Left cardiac atrium (tissue), 4 donors: ENCODE results near the gene NDUFS7. TPM values are rescaled to one million over a fixed set of nuclear protein-coding genes. Genes with fewer than 3 reads are reported as not detected.
A peak's percentile ranks its signal among the peaks of the same experiment; 100 is the strongest.

Source experiments
- ATAC-seq, 2 donors: fragments of 200-7000 bp; cut with Tn5 transposase; one replicate each; pipeline ENCODE4 v1.9.1; 2020; ENCODE audit warnings: mild to moderate bottlenecking in 2 of 2, moderate library complexity in 2 of 2
- DNase-seq: peaks from one replicate; pipeline ENCODE4 v3.0.0-alpha.2; 2020
- intact Hi-C, 2 donors: fragments of 100-400 bp; cut with DNase I; formaldehyde crosslinking; loops; one replicate each; pipeline versions ENCODE4 v1.14.1 to v1.15.1; 2022 to 2023
- total RNA-seq, 2 donors: library from RNA; stranded (reverse); fragmentation: NEBNext Ultra II Directional; extraction: Animal tissue kit (Norgen Biotek cat#: 25700); gene quantifications; one replicate each; pipeline ENCODE4 v1.2.1, GENCODE V29; 2021
- donor health status: DM: no; HTN: yes; CAD: no.
- donor health status: DM: no; HTN: yes; CAD: no; lungs with severe emphysema.
- donor health status: DM: yes; HTN: yes; CAD: no.
- donor health status: Dilated cardiomyopathy.

Gene NDUFS7
- total RNA-seq, 2 donors from 2014 or later: 240 to 267 TPM

DNA sequence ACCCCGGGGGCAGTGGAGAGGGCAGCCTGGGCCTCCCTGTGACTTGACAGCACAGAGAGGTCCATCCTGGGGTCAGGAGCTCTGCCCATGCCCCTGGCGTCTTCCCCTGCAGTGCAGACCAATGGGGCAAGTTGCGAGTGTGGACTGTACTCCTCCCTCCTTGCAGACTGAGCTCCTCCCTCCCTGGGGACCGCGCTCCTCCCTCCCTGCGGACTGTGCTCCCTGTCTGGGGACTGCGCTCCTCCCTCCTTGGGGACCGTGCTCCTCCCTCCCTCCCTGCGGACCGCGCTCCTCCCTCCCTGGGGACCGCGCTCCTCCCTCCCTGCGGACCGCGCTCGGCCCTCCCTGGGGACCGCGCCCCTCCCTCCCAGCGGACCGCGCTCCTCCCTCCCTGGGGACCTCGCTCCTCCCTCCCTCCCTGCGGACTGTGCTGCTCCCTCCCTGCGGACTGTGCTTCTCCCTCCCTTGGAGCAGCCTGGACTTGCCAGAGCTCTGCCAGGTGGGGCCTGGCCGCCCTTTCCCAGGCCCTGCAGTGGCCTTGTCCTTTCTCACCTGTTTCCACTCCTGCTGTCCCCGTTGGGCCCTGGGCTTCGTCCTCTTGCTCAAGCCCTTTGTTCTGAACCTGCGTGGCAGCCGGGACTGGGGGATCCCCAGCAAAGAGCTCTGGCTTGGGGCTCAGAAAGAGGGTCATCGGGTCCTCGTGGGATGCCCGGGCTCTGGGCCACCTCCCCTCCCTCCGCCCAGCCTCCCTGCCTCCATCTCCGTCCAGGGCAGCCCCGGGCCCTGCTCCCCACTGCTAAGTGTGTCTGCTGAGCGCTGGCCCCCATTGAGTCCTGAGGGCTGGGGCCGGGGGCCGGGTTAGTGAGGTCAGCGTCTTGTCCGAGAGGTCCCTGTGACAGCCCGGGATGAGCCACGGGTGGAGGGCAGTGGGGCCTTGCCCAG is 10.8 kb downstream of the NDUFS7 start:
- intact Hi-C loops: no loop called here
- ATAC-seq (peak in 1 of 2 donors; percentile 5), DNase-seq (no peak)

DNA sequence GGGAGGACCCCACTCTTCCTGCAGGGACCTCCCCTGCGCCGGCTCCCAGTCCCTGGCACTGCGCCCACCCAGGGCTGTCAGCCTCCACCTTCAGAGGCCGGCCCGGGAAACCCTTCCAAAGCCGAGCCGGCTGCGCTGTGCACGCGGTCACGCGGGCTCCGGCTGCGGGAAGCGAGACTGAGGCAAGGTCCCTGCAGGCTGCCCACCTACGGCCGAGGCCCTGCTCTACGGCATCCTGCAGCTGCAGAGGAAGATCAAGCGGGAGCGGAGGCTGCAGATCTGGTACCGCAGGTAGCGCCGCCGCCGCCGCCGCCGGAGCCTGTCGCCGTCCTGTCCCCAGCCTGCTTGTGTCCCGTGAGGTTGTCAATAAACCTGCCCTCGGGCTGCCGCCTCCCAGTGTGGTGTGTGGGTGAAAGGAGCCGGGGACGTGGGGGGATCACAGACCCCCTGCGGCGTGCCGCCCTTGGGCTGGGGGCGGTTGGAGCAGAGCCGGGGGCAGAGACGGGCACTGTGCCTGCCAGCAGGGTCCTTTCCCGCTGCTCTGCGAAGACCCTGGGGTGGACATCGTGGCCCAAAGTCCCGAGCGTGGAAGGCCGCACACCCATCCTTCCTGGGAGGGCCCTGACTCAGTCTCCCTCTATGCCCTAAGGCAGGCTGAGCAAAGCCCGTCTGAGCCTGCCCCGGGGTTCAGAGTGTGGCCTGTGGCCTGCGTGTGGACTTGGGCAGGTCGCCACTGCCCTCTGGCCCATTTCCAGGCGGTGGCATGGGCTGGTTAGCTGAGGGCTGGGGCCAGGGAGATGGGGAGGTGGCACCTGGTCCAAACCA is 11.7 kb downstream of the NDUFS7 start:
- DNase-seq (no peak), ATAC-seq (peak in 1 of 2 donors; percentile 8)
- intact Hi-C loops: no loop called here

DNA sequence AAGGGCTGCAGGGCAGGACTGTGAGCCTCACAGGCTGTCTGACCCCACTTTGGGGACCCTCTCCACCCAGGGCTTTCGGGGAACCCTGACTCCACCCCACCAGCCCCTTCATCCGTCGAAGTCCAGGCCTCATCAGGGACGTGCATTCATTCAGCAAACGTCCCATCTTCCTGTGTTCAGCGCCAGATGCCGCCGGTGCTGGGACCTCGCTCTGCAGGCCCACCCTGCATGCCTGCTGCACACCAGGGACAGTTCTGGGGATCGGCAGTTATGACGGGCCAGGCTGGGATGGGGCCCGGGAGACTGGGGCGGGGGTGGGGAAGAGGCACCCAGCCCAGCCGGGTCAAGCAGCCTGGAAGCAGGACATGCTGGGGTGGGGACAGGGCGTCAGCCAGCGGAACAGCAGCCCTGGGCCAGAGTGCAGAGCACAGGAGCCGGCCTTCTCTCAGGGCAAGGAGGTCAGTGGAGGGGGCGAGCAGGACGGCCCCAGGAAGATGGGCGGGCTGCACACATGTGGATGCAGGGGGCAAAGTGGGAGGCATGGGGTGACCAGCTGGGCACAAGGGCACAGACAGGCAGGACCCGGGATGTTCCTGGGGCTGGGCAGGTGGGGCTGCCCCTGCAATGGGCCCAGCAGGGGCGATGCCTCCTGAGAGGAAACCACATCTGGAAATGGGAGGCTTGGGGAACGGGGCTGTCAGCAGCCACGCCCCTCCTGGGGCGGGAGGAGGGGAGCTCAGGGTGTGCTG is 12.5 kb downstream of the NDUFS7 start:
- ATAC-seq (peak in 1 of 2 donors; percentile 33), DNase-seq (no peak)
- intact Hi-C loops: no loop called here

DNA sequence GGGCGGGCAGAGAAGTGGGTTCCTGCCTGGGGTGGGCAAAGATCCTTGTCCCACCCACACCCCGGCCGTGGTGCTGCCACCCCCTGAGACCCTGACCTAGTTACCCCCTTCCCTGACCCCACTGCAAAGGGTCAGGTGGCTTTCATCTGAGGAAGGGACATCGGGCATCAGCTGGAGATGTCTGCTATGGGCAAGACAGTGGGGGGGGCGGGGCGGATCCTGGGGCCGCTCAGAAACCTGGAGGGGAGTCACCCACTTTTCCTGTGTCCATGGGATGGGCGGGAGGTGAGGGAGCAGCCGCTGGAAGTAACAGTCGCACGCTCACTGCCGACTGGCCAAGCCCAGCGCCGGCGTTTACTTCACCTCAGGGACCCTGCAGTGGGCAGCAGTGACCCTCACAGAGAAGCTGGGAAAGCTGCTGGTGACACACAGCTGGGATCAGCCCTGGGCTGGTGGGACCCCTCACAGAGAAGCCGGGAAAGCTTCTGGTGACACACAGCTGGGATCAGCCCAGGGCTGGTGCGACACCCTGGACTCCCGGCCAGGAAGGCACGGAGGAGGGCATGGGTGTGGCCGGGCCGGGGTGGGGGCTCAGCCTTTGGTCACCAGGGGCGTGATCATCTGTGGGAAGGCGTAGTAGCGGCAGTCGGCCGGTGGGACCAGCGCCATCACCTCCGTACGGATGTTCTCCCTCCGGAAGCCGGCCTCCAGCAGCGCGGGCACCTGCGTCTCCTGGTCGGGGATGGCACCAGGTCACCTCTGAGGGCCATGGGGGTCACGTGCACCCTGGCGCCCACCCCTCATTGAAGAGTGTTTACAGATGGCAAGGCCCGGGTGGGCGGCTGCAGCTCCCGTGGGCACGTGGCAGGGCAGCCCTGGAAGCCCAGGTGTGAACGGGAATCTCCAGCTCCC is 13.3 kb downstream of the NDUFS7 start:
- intact Hi-C loops: no loop called here
- DNase-seq (no peak), ATAC-seq (no peak)

DNA sequence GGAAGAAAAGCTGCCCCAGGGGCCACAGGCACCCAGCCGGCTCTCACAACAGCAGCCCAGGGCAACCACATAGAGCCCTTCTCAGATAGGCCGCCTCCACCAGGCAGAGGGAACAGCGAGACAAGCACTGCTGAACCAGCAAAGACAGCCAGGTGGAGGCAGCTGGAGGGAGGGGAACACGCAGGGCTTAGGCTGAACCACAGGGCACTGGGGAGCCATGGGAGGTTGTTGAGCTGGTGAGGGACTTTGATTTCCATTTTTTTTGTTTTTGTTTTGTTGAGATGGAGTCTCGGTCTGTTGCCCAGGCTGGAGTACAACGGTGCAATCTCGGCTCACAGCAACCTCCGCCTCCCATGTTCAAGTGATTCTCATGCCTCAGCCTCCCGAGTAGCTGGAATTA is 14.1 kb downstream of the NDUFS7 start:
- ATAC-seq (no peak), DNase-seq (no peak)
- intact Hi-C loops: no loop called here

DNA sequence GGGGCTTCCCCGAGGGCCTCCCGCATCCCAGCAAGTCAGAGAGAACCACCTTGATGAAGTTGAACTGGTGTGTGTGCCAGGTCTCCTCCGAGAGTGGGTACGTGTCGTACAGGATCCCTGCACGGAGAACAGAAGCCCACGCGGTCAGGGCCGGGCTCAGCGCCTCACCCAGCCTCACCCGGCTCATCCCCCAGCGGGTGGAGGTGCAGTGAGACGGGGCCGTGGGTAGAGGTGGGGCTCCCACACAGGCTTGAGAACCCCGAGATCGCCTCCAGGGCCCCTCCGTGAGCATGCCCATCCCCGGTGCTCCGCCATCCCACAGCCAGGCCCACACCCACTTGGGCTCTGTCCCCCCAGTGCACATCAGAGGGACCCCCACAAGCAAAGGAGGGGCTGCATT is 15.4 kb downstream of the NDUFS7 start:
- ATAC-seq (no peak), DNase-seq (no peak)

DNA sequence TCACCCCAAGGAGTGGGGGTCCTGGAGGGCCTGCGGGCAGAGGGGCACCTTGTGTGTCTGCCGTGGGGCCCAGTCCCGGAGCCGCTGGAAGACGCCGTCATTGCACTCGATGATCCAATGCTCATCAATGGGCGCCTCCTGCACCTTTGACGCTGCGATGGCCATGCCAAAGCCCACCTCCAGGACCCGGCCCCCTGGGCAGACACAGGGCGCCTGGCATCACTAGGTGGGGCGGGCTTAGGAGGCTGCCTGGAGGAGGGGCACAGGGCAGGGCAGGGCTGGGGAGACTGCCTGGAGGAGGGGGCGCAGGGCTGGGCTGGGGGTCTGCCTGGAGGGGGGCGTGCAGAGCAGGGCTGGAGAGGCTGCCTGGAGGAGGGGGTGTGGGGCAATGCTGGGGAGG is 16.0 kb downstream of the NDUFS7 start:
- ATAC-seq (no peak), DNase-seq (no peak)
- intact Hi-C loops: loop anchor here in 1 of 2 donors (10.0 kb wide), 1 partner anchor 125 kb away; the partner anchor contains the start of gene FAM174C

More for the DNA sequence above, 15.4 kb downstream of the NDUFS7 start:
- intact Hi-C loops: no loop called here

DNA sequence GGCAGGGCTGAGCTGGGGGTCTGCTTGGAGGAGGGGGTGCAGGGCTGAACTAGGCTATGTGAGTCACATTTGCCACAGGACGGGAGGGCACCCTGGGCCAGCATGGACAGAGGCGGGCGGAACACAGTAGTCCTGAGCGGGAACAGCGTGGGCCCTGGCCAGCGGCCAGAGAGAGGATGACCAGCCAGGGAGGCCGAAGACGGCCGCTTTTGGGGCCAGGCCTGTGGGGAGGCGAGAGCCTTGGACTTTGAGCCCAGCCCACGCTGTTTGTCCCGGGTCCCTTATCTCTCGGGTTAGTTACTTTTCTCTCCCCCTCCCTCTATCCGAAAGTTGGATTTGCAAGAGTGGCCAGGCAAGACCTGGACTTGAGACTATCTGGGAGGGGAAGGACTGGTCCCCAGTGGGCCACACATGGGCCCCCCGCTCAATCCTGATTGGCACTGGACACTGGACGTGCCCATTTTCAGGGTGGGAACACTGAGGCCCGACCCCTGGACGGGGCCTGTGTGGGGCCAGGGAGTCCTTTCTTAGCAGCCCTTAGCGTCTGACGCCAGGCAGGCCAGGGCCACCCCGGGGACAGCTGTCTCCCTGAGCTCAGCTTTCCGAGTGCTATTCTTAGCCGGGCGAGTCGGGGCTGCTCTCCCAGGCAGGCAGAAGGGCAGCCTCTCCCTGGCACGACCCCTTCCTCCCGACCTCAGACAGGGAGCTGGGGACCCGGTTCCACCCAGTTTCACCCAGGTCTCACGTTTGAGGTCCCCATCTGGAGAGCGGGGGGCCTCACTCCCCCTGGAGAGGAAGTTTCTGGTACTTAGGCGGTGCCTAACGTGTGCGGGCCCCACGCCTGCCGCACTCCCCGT is 16.8 kb downstream of the NDUFS7 start:
- ATAC-seq (peak; percentile 73 to 80), DNase-seq (peak; percentile 65)
- intact Hi-C loops: loop anchor here in 1 of 2 donors (10.0 kb wide), 1 partner anchor 126 kb away; the partner anchor contains the start of gene FAM174C

DNA sequence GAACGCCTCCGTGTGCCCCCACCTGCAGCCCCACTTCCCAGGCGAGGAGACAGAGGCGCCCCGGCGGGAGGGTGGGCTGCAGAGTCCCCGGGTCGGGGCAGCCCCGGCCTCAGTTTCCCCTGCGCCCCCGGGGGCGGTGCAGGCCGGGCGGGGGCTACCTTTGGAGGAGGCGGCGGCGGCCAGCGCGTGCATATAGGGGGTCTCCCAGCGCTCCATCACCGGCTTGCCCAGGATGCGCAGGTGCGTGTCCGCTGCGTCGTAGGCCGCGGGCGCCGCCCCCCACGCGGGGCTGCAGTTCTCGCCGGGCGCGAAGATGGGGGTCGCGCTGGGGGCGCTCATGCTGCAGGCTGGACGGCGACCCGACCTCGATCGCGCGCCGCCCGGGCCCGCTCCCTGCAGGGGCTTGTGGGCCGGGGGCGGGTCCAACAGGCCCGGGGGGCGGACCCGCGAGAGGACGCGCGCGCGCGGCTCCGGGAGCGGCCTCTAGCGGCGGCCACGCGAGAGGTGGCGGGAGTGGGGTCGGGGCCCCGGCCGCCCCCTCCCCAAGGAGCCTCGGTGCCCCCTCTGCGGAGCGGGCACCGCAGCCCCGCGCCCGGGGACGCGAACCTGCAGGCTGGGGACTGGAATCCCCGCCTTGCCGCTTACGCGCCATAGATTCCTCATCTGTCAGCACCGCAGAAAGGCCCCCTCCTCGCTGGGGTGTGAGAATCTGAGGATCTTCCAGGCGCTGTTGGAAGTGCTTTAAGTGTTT is 17.6 kb downstream of the NDUFS7 start, which contains the start of gene GAMT:
Gene GAMT (minus strand): TSS at position 405 of the 751 bp plus-strand sequence. CDS start 66 bp downstream, at position 339.
- ATAC-seq (peak; percentile 77 to 80), DNase-seq (no peak)
- intact Hi-C loops: loop anchor here in 1 of 2 donors (10.0 kb wide), 1 partner anchor 127 kb away; the partner anchor contains the start of gene FAM174C

DNA sequence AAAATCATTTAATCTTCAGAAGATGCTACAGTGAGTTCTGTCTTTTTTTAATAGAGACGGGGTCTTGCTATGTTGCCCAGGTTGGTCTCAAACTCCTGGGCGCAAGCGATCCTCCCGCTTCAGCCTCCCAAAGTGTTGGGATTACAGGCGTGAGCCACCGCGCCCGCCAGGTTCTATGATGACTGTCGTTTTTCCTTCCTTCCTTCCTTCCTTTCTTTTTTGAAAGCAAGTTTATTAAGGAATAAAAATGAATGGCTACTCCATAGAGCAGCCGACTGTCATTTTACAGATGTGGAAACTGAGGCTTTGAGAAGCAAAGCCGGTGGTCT is 18.1 kb downstream of the NDUFS7 start:
- no peak for DNase-seq
- intact Hi-C loops: loop anchor here in 1 of 2 donors (10.0 kb wide), 1 partner anchor 127 kb away; the partner anchor contains the start of gene FAM174C
- no peak for ATAC-seq

DNA sequence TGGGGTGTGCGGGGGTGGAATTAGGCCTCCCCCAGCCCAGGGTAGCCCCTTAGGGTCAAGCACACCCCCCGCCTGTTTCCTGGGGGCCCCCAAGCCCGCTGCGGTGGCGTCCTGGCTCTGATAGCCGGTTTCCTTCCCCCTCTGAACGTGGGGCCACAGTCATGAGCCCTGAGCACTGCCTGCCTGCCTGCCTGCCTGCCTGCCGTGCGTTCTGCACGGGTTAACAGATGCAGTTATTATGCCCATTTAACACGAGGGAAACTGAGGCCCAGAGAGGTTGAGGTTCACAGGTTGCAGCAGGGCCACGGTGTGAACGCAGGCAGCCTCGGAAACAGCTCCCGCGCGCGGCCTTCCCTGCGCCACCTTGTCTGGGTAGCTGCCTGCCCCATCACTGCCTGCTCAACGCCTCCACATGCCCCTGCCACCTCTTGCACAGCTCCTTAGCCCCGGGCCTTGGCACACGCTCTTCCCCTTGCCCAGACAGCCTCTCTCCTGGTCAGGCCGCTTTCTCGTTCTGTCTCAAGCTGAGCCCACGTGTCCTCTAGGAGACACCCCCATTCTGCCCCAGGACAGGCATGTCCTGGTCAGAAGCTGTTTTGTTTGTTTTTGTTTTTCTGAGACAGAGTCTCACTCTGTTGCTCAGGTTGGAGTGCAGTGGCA is 18.8 kb downstream of the NDUFS7 start:
- ATAC-seq (no peak), DNase-seq (no peak)
- intact Hi-C loops: loop anchor here in 1 of 2 donors (10.0 kb wide), 1 partner anchor 128 kb away; the partner anchor contains the start of gene FAM174C

DNA sequence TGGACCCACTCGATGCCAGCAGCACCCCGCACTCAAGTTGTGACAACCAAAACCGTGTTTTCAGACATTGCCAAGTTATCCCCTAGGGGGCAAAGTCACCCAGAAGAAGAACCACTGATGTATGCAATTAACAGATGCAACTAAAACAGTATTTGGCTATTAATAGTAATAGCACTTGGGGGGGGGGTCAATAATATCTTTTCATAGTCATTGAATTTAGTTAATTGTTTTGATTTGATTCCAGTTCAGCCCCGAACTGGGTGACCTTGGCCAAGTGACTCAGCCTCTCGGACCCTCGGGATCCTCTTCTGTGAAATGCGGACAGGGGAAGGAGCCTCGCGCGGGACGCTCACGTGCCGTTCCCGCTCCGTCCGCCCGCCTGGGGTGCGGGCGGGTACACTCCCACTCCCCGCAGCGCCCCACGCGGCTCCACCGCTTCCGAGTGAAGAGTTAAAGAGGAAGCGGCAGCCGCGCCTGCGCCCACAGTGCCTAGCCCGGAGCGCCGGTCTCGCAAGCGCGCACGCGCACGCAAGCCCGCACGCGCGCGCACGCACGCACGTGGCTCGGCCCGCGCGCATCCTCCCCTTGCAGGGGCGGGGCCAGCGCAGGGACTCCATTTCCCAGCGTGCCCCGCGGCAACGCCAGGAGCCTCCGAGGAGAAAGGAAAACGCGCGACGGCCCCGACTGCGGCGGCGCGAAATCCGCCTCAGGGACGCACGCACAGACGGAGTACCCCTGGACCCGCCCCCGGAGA is 23.2 kb downstream of the NDUFS7 start:
- intact Hi-C loops: loop anchor here in 1 of 2 donors (10.0 kb wide), 1 partner anchor 132 kb away; the partner anchor contains the start of gene FAM174C
- ATAC-seq (peak; percentile 89 to 91), DNase-seq (peak; percentile 99)

DNA sequence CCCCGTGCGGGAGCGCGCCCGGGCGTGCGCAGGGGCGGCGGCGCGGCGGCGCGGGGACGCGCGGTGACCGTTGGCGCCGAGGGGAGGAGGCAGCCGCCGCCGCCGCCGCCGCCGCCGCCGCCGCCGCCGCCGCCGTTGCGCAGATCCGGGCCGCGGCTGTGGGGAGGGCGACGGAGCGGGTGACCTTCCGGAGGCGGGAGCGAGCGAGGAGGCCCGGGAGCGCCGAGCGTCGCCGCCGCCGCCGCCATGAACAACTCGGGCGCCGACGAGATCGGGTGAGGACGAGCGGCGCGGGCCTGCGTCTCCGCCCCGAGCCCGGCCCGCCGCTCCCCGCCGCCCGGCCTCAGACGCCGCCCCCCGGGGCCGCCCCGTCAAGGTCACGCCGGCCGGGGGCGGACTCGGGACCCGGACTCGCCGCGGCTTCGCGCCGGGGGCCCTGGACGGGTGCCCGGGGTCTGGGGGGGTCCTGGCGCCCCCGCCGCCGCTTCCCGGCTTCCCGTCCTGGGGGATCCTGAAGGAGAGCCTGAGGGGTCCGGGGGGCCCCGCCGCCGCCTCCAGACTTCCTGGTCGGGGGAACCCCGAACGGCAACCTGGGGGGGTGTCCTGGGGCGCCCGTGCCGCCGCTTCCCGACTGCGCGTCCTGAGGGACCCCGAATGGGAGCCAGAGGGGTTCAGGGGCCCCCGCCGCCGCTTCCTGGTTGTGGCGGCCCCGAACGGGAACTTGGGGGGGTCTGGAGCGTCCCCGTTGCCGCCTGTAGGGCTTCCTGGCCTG is 24.0 kb downstream of the NDUFS7 start, which contains the start of gene DAZAP1:
Gene DAZAP1 (plus strand): TSS at position 59 of the 772 bp plus-strand sequence. CDS start 188 bp downstream, at position 247.
- intact Hi-C loops: loop anchor here in 1 of 2 donors (10.0 kb wide), 1 partner anchor 133 kb away; the partner anchor contains the start of gene FAM174C
- no peak for DNase-seq
- ATAC-seq: peak; percentile 2 to 6
